ENCODE measurements around the gene DDX41. TPM values are rescaled to one million over a fixed set of nuclear protein-coding genes. Genes with fewer than 3 reads are reported as not detected.

DDX41 gene
- total and polyA plus RNA-seq, 2 donors (not counting 1 experiment from before 2014, with no cell fraction given), result 110 to 168 TPM

- Histone ChIP-seq H3K9ac (ENCODE audit: low read length) (peak overlapping the region; percentile 74), H3K4me3 (ENCODE audit: control extremely low read depth in 1 of 5, extremely low read depth in 1 of 5, insufficient read depth in 1 of 5, low read depth in 2 of 5, low read length in 4 of 5) (peak overlapping the region in 4 of 5 experiments; percentile 59 to 68 (median 66)), H3K36me3 (replicated peaks in 1 of 2; ENCODE audit: control extremely low read depth in 1 of 2, control insufficient read depth in 1 of 2, extremely low read depth in 1 of 2, insufficient read depth in 2 of 2, low read length in 1 of 2) (peaks cover 0 to 7% of the 10 kb centered on the region in 2 experiments), H3K27ac (ENCODE audit: low read length in 2 of 2) (no peak overlapping the region), H3K79me2 (ENCODE audit: control insufficient read depth, insufficient read depth, low read length) (peaks cover 6% of the 10 kb centered on the region), H2AFZ (ENCODE audit: insufficient read depth, low read depth, low read length, poor library complexity, severe bottlenecking) (peak overlapping the region; percentile 62), H3K4me1 (ENCODE audit: control insufficient read depth in 2 of 2, insufficient read depth in 2 of 2, low read length in 2 of 2) (peaks cover 66 to 79% of the 10 kb centered on the region in 2 donors), H3K27me3 (replicated peaks in 1 of 4; ENCODE audit: control extremely low read depth in 1 of 4, control insufficient read depth in 3 of 4, insufficient read depth in 4 of 4, low read length in 3 of 4) (peaks cover 0 to 10% (median 4%) of the 10 kb centered on the region in 4 experiments), H3K4me2 (replicated peaks; ENCODE audit: low read depth, low read length, poor library complexity, severe bottlenecking) (peak overlapping the region; percentile 81), H3K9me3 (ENCODE audit: control extremely low read depth in 1 of 3, control insufficient read depth in 2 of 3, insufficient read depth in 1 of 3, low read length in 2 of 3) (peaks cover 0 to 10% (median 0%) of the 10 kb centered on the region in 3 donors), H4K20me1 (ENCODE audit: control insufficient read depth, insufficient read depth, low read length, poor library complexity, severe bottlenecking) (peaks cover 36% of the 10 kb centered on the region)
- Mint-ChIP-seq H3K4me1 (peaks cover 79% of the 10 kb centered on the region), H3K27ac (peak overlapping the region; percentile 73), H3K4me3 (peak overlapping the region; percentile 93), H3K9me3 (ENCODE audit: insufficient read depth) (no peaks in the 10 kb centered on the region), H3K27me3 (peaks cover 3% of the 10 kb centered on the region)
- CTCF ChIA-PET, result interaction anchor here (1.0 to 5.7 kb wide), 10 partner anchors 9 to 109 kb away, joined by 3 to 70 read pairs (median 6); partner anchors contain the start of gene DOK3
- DNase-seq (no peak), ATAC-seq (ENCODE audit: low read depth) (no peak)
- intact Hi-C loops (cut with micrococcal nuclease), result no loop called here
- POLR2A ChIA-PET, result interaction anchor here (0.7 to 1.8 kb wide), 6 partner anchors 9 to 66 kb away, joined by 3 to 19 read pairs (median 4); partner anchors contain the start of gene DOK3
- no peak for TF ChIP-seq EZH2 (IDR thresholded peaks at IDR 0.05; ENCODE audit: borderline replicate concordance, insufficient read depth, low read depth, low read length, poor library complexity, severe bottlenecking)
- no peak for TF ChIP-seq CTCF (IDR thresholded peaks at IDR 0.05)
- WGBS (ENCODE audit: insufficient coverage), result 14% methylated on average over 39 of the region's 48 CpGs
Measured at GRCh38 chr5:177498013-177498787, 18.6 kb downstream of the DDX41 start.

Data from B cell (primary cell).